IPS DF 19.7 (cell line): ENCODE data around the gene BTNL9.
"Not testable (repeated sequence)": the region's sequence is repeated elsewhere in the genome, so short reads cannot be mapped to it uniquely, and the experiment has no call there.

Experiments
- DNase-seq: peaks from one replicate; pipeline ENCODE4 v3.0.0-alpha.2; 2013; ENCODE audit warnings: low read depth, low spot score

Gene BTNL9

GRCh38 chr5:181060924-181061323 is 20.9 kb downstream of the BTNL9 start:
- DNase-seq = no peak

DNA sequence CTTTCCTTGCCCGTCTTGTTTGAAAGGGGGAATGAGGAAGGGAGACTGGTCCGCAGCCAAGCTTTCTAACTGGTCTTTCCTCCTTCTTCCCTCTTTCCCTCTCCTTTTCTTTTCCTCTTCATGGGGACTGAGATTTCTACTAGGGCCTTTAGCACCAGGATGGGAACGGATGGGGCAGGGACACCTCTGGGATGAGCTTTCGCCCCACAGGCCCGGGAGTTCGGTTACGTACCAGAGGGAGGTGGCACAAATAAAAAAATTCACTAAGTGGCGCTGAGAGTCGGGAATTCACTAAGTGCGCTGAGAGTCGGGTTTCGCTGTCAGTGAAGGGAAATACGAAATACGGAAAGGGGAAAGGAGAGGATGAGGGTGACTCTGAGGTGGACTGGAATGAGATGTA is 21.6 kb downstream of the BTNL9 start:
- no peak for DNase-seq

DNA sequence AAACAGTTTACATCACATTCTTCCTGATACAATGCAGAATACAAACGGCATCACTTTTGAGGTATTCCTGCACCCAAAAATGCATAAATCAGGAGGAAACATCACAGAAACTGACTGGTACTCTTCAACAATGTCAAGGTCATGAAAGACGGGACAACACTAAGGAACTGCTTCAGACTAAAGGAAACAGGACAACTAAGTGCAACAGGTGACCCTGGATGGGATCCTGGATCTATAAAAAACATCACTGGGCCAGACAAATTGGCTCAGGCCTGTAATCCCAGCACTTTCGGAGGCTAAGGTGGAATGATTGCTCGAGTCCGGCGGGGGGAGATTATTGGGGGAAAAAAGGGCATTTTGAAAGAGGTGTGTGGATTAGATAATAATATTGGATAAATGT is 22.6 kb downstream of the BTNL9 start:
- no peak for DNase-seq

- DNase-seq = no peak
These were observed 23.4 kb downstream of the BTNL9 start for GRCh38 chr5:181063514-181063913.

GRCh38 chr5:181064987-181065386 is 24.9 kb downstream of the BTNL9 start:
- no peak for DNase-seq

DNA sequence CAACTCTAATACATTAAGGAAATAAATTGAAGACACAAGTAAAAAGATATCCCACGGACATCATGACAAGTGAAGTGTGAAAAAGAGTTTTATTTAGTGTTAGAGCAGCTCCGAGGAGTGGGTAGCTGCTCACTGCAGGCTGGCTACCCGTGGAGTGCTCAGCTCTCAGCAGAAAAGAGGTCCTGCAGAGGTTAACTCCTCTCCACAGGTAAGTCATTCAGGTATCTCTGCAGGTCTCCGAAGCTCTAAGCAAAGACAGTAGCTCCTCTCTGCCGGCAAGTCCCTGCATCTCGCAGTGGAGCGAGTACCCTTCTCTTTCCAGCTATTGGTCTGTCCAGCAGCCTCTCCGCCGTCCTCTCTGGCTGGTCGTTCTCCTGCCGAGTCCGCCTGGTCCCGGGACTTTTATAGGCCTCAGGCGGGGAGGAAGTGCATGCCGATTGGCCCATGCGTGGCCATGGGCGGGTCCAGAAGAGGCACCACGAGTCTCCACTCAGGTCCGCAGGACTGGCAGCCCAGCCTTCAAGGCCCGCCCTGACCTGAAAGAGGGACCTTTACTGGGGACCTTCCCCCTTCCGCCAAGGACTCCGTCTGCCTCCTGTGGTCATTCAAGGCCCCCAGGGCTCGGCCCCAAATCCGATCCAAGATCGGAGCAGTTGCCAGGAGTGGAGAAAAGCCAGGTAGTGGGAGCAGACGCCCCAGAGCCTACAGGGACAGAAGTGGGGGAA is 29.9 kb downstream of the BTNL9 start:
- DNase-seq = peak; percentile 47

- DNase-seq = no peak
These were observed 30.5 kb downstream of the BTNL9 start for GRCh38 chr5:181070523-181070922.

DNA sequence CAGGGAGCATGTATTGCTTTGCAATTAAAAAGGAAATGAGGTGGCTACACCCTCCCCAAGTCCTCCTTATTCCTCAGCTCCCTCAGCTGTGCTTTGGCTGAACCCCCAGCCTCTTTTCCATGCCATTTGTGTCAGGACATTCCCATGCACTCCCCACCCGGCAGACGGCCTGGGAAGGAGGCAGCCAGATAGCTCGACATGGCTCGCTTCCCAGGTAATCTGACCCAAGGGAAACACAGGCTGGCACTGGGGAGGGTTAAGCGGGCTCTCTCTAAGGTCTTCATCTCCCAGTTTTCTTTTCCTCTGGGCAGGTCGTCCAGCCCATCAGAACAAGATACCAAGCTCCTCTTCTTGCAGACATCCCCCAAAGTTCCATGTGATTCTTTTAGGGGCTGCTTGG is 31.2 kb downstream of the BTNL9 start:
- DNase-seq = no peak

- DNase-seq = no peak
These were observed 36.9 kb downstream of the BTNL9 start for GRCh38 chr5:181076920-181077319.

DNA sequence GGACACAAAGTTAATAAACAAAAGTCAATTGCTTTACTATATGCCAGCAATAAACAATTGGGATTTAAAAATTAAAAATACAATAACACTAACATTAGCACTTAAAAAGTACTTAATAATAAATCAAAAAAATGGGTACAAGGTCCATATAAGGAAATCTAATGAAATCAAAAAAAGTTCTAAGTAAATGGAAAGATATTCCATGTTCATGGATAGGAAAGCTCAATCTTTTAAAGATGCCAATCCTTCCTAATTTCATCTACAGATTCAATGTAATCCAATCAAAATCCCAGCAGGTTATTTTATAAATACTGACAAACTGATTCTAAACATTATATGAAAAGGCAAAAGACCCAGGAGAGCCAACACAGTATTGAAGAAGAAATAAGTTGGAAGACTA is 41.9 kb downstream of the BTNL9 start:
- DNase-seq = no peak

GRCh38 chr5:181084621-181085195 is 44.6 kb downstream of the BTNL9 start:
- no peak for DNase-seq

- DNase-seq = no peak
These were observed 46.2 kb downstream of the BTNL9 start for GRCh38 chr5:181086026-181086883.

GRCh38 chr5:181086884-181087205 is 46.8 kb downstream of the BTNL9 start:
- DNase-seq = no peak

- no peak for DNase-seq
These were observed 47.2 kb downstream of the BTNL9 start for GRCh38 chr5:181087309-181087708.

- peak; percentile 42 for DNase-seq
These were observed 48.2 kb downstream of the BTNL9 start for GRCh38 chr5:181088289-181088688.

GRCh38 chr5:181092428-181092827 is 52.4 kb downstream of the BTNL9 start:
- DNase-seq = no peak

- DNase-seq = not testable (repeated sequence)
These were observed 55.1 kb downstream of the BTNL9 start for GRCh38 chr5:181095162-181095561.

DNA sequence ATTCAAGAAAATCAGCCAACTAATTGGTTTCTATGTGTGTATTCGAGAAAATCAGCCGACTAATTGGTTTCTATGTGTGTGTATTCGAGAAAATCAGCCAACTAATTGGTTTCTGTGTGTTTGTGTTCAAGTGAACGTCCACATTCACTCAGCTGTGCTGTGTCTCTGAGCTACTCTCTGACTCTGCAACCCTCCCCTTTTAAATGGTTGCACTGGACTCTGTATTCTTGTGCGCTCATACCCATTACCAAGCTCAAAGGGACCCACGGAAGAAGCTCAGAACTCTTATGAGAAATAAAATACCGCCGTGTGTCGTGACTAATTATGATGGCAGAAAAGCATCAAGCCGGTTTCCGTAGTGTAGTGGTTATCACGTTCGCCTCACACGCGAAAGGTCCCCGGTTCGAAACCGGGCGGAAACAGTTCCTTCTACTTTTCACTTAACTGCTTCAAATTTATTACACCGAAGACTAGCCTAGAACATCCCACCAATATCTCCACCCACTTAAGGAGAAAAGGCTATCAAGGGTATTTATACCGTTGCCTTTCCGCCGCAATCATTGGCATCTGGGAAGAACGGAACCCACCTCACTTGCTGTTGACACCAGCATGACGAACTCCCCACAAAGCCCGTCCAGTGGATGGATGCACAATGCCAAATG is 56.8 kb downstream of the BTNL9 start:
- not testable (repeated sequence) for DNase-seq

- DNase-seq = not testable (repeated sequence)
These were observed 57.3 kb downstream of the BTNL9 start for GRCh38 chr5:181097383-181097753.

DNA sequence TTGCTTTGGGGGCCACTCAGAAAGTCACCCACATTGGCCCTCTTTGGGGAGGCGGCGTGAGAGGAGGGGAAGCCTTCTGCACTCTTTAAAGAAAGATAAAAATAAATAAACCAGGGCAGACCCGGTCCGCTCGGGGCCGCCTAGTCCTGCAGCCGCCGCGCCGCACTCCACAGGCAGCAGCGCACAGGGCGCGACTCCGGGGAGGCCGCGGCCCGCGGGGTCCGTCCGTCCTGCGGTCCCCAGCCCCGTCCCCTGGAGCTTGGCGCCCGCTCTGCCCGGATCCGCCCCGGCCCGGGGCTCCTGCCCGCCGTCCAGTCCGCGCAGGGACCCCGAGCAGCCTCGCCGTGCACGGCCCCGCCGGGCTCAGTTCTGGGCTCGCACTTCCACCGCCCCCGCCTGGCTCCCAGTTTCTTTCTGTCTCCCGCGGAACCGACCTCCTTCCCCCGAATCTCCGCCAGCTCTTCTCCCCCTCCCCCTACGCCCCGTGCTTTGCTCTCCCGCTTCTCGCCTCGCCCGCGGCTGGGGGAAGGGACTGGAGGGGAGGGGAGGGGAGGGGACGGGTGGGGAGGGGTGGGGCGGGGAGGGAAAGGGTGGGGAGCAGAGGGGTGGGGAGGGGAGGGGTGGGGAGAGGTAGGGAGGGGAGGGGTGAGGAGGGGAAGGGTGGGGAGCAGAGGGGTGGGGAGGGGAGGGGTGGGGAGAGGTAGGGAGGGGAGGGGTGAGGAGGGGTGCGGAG is 57.9 kb downstream of the BTNL9 start:
- DNase-seq = not testable (repeated sequence)

DNA sequence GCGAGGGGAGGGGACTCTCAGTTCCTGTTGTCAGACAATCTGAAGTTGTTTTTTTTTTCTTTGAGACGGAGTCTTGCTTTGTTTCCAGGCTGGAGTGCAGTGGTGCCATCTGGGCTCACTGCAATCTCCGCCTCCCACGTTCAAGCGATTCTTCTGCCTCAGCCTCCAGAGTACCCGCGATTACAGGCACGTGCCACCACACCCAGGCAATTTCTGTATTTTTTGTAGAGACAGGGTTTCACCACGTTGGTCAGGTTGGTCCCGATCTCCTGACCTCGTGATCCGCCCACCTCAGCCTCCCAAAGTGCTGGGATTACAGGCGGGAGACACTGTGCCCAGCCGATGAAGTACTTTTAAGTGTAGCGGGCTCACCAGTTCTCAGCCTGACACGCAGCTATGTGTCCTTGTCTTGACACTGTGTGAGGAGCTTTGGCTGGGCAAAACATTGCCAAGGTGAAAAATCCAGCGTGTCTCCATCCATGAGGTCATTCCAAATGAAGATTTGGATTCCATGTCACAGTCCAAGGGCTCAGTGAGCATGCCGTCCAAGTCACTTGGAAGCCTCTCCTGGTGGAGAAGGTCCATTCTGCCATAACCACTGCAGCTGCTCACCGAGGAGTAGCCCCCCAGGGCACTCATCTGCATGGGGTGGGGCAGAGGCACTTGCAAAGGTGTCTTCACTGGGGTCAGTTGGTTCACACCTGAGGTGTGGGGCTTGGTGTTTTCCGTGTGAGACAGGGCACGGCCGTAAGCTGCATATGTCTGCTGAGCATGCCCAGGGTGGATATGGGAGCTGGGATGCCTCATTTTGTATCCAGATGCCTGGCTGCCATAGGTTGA is 58.9 kb downstream of the BTNL9 start:
- DNase-seq = no peak
